Measurements from ENCODE around the gene USF1.

DNA sequence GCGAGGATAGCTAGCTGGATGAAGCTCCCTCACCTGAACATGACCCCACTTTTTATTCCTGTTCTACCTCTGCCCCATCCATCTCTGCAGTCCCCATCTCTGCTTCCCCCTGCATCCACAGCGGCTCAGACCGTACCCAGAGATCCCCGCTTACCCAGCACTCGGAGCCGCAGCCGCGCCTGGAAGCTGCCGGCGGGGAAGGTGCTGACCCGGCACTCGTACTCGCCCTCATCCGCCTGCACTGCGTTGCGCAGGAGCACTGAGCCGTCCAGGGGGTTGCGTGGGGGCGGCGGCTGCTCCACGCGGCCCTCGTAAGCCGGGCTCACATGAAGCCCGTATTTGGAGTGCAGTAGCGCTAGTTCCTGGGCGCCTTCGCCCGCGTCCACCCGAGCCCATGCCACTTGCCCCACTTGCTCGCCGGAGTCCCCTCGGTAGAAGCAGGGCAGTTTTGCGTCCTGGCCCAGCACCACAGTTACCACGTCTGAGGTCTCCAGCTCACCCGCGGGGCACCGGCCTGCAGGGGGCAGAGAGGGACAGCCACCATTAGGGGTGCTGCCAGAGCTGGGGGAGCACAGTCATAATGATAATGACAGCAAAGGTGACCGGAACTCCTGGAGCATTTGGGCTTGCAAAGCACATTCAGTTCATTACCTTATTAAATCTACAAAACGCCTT, 33.8 kb upstream of the USF1 start:
- no peak for TF ChIP-seq POLR2A (IDR thresholded peaks at IDR 0.05)
- TF ChIP-seq, protein P1, sequence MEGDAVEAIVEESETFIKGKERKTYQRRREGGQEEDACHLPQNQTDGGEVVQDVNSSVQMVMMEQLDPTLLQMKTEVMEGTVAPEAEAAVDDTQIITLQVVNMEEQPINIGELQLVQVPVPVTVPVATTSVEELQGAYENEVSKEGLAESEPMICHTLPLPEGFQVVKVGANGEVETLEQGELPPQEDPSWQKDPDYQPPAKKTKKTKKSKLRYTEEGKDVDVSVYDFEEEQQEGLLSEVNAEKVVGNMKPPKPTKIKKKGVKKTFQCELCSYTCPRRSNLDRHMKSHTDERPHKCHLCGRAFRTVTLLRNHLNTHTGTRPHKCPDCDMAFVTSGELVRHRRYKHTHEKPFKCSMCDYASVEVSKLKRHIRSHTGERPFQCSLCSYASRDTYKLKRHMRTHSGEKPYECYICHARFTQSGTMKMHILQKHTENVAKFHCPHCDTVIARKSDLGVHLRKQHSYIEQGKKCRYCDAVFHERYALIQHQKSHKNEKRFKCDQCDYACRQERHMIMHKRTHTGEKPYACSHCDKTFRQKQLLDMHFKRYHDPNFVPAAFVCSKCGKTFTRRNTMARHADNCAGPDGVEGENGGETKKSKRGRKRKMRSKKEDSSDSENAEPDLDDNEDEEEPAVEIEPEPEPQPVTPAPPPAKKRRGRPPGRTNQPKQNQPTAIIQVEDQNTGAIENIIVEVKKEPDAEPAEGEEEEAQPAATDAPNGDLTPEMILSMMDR (IDR thresholded peaks at IDR 0.05) = no peak

Measured in esophagus squamous epithelium (tissue), 4 donors.